KMS-11 (cell line): ENCODE measurements around the gene COL5A1.
"Not testable (repeated sequence)": the region's sequence is repeated elsewhere in the genome, so short reads cannot be mapped to it uniquely, and the experiment has no call there.

Experiments
- H2AFZ ChIP-seq: fragments of 200-600 bp; sonication (generic); 2 replicates; pipeline ENCODE4 v1.6.1; 2016; ENCODE audit warnings: antibody characterized with exemption, mixed run types, low read depth
- H3K27ac ChIP-seq: fragments of 200-600 bp; sonication (generic); 2 replicates; pipeline ENCODE4 v1.6.1; 2016; ENCODE audit warnings: mild to moderate bottlenecking, mixed run types
- H3K27me3 ChIP-seq: fragments of 200-600 bp; sonication (generic); 2 replicates; pipeline ENCODE4 v1.6.1; 2017; ENCODE audit warnings: mild to moderate bottlenecking, low read depth, mixed run types, moderate library complexity; ENCODE audit not compliant: insufficient read depth
- H3K36me3 ChIP-seq: fragments of 200-600 bp; sonication (generic); 2 replicates; pipeline ENCODE4 v1.6.1; 2017; ENCODE audit warnings: mild to moderate bottlenecking, mixed run types; ENCODE audit not compliant: insufficient read depth
- H3K4me1 ChIP-seq: fragments of 200-600 bp; sonication (generic); 2 replicates; pipeline ENCODE4 v1.6.1; 2016; ENCODE audit warnings: mild to moderate bottlenecking, low read depth, mixed run types; ENCODE audit not compliant: poor library complexity, severe bottlenecking
- H3K4me2 ChIP-seq: fragments of 200-600 bp; sonication (generic); 2 replicates; pipeline ENCODE4 v1.7.0; 2016; ENCODE audit warnings: mild to moderate bottlenecking, mixed run types
- H3K4me3 ChIP-seq: fragments of 200-600 bp; sonication (generic); IDR thresholded peaks from 2 replicates; pipeline ENCODE4 v1.6.1; 2017; ENCODE audit warnings: low read depth, low read length, mixed read lengths; ENCODE audit not compliant: insufficient read depth
- H3K79me2 ChIP-seq: fragments of 200-600 bp; sonication (generic); 2 replicates; pipeline ENCODE4 v1.6.1; 2016; ENCODE audit warnings: low read depth, mixed run types; ENCODE audit not compliant: insufficient read depth
- H3K9ac ChIP-seq: fragments of 200-600 bp; sonication (generic); 2 replicates; pipeline ENCODE4 v1.6.1; 2016; ENCODE audit warnings: mild to moderate bottlenecking, mixed run types
- H4K20me1 ChIP-seq: fragments of 200-600 bp; sonication (generic); 2 replicates; pipeline ENCODE4 v1.6.1; 2016; ENCODE audit warnings: mild to moderate bottlenecking, mixed run types; ENCODE audit not compliant: insufficient read depth
- TF ChIP-seq, protein P1 (sequence below): fragments of 200-600 bp; sonication (generic); conservative IDR thresholded peaks from 2 replicates; pipeline ENCODE4 v1.6.1; 2017; ENCODE audit warnings: low read depth, mild to moderate bottlenecking, antibody characterized with exemption, low read length, moderate library complexity, mixed read lengths

The COL5A1 gene

DNA sequence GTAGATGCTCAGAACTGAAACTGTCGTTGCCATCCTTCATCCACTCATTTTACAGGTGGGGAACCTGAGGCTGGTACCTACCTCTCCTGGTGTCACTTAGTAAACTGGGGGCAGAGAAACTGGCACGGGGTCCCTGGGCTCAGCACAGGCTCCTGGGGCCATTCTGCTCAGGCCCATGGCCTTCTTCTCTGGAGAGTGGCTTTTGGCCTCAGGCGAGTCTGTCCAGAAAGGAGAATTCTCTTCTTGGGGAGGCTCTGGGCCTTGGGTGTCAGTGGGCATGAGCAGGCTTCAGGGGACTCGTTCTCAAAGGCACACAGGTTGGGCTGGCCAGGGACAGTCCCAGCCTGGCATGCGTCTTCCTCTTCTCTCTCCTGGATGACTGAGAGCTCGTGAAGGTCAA lies 24.6 kb downstream of the COL5A1 start:
- H3K9ac ChIP-seq: no peak overlapping the region
- peaks cover 37% of the 10 kb centered on the region for H3K27me3 ChIP-seq
- TF ChIP-seq, protein P1, sequence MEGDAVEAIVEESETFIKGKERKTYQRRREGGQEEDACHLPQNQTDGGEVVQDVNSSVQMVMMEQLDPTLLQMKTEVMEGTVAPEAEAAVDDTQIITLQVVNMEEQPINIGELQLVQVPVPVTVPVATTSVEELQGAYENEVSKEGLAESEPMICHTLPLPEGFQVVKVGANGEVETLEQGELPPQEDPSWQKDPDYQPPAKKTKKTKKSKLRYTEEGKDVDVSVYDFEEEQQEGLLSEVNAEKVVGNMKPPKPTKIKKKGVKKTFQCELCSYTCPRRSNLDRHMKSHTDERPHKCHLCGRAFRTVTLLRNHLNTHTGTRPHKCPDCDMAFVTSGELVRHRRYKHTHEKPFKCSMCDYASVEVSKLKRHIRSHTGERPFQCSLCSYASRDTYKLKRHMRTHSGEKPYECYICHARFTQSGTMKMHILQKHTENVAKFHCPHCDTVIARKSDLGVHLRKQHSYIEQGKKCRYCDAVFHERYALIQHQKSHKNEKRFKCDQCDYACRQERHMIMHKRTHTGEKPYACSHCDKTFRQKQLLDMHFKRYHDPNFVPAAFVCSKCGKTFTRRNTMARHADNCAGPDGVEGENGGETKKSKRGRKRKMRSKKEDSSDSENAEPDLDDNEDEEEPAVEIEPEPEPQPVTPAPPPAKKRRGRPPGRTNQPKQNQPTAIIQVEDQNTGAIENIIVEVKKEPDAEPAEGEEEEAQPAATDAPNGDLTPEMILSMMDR: no peak
- no peak overlapping the region for H3K4me2 ChIP-seq
- no peaks in the 10 kb centered on the region for H3K79me2 ChIP-seq
- no peaks in the 10 kb centered on the region for H3K36me3 ChIP-seq
- H3K4me1 ChIP-seq: no peaks in the 10 kb centered on the region
- no peak overlapping the region for H3K4me3 ChIP-seq
- H3K27ac ChIP-seq: no peak overlapping the region
- no peaks in the 10 kb centered on the region for H4K20me1 ChIP-seq
- H2AFZ ChIP-seq: no peak overlapping the region

DNA sequence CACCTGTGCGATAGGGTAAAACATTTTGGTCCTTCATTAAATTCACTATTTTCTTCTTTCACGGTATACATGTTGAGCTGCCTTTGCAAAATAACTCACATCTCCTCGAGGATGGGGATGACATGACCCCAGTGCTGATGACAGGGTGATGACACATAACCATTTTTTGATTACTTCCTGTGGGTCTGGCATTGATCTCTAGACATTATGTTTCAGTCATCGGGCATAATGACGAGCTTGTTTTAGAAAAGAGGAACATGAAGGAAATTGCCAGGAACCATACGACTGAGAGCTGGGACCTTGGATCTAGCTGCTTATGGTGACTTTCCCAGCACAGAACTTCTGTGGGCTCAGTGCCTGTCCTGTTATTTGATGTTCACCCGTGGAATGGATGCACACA lies 25.2 kb downstream of the COL5A1 start:
- TF ChIP-seq, protein P1: no peak
- peaks cover 44% of the 10 kb centered on the region for H3K27me3 ChIP-seq
- no peaks in the 10 kb centered on the region for H4K20me1 ChIP-seq
- no peak overlapping the region for H2AFZ ChIP-seq
- H3K4me3 ChIP-seq: no peak overlapping the region
- no peaks in the 10 kb centered on the region for H3K36me3 ChIP-seq
- H3K27ac ChIP-seq: no peak overlapping the region
- H3K79me2 ChIP-seq: no peaks in the 10 kb centered on the region
- no peaks in the 10 kb centered on the region for H3K4me1 ChIP-seq
- H3K4me2 ChIP-seq: no peak overlapping the region
- H3K9ac ChIP-seq: no peak overlapping the region

DNA sequence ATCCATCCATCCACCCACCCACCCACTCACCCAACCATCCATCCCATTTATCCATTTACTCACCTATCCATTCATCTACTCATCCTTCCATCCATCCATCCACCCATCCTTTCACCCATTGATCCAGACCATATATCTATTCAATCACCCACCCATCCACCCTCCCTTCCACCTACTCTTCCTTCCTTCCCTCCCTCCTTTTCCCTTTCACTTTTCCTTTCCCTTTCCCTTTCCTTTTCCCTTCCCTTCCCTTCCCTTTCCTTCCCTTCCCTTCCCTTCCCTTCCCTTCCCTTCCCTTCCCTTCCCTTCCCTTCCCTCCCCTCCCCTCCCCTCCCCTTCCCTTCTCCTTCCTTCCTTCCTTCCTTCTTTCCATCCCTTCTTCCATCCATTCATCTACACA lies 27.4 kb downstream of the COL5A1 start:
- not testable (repeated sequence) for H3K79me2 ChIP-seq

DNA sequence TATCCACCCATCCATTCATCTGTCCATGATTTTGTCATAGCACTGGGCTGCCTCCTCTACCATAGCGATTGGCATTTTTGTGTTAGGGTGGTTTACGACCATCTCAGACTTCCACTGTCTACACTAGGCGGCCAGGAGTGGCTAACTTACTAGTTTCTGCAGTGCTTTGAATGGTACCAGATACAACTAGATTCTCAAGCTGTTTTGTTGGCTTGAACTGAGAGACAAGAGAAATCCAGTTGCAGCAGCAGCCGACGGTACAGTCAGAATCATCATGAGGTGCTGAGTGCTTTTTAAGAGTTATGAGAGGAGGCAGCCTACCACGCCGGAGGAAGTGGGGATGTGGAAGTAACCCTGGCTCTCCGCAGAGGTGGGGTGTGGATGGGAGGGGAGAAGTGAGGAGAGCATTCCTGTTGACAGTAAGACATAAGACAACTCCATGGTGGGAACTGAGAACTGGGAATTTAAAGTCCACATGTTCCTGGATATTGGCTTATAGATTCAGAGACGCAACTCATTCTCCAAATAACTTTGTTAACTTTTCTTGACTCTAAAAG lies 27.9 kb downstream of the COL5A1 start:
- Histone ChIP-seq H3K4me2 (no peak overlapping the region), H3K4me1 (no peaks in the 10 kb centered on the region), H3K27me3 (peaks cover 41% of the 10 kb centered on the region), H3K79me2 (no peaks in the 10 kb centered on the region), H4K20me1 (no peaks in the 10 kb centered on the region), H3K36me3 (no peaks in the 10 kb centered on the region), H3K27ac (no peak overlapping the region), H3K9ac (no peak overlapping the region), H2AFZ (no peak overlapping the region), H3K4me3 (no peak overlapping the region)
- TF ChIP-seq, protein P1: no peak

More for the DNA sequence above, 27.4 kb downstream of the COL5A1 start:
- H3K4me2 ChIP-seq, H3K36me3 ChIP-seq, H3K9ac ChIP-seq, H3K4me3 ChIP-seq, H3K27ac ChIP-seq, H2AFZ ChIP-seq, H4K20me1 ChIP-seq, H3K4me1 ChIP-seq: not testable (repeated sequence)
- peaks cover 46% of the 10 kb centered on the region for H3K27me3 ChIP-seq

DNA sequence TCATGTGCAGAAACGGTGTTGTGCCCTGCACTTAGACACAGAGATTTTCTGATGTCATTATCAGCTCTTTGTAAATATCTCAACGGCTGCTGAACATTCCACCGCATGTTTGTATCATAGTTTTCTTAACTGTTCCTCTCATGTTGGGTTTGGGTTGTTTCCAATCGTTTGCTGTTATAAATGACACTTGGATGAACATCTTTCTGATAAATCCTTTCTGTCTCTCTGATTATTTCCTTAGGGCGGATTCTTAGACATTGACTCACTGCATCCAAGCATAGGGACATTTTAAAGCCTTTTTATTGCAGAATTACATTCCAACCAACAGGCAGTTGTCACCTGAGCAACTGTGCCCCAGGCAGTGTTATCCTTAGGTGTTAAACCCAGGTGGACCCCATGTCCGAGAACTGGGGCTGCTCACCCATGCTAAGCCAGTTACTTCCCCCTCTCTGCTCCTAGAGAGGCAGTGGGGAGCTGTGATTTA lies 28.5 kb downstream of the COL5A1 start:
- Histone ChIP-seq H3K4me3 (no peak overlapping the region), H3K4me1 (no peaks in the 10 kb centered on the region), H3K27ac (no peak overlapping the region), H3K79me2 (no peaks in the 10 kb centered on the region), H2AFZ (no peak overlapping the region), H3K4me2 (no peak overlapping the region), H3K9ac (no peak overlapping the region), H3K27me3 (peaks cover 43% of the 10 kb centered on the region), H4K20me1 (no peaks in the 10 kb centered on the region), H3K36me3 (no peaks in the 10 kb centered on the region)
- TF ChIP-seq, protein P1: no peak
